Keratinocyte (primary cell): ENCODE measurements around the gene EFNB2.

Experiments
- CTCF ChIP-seq, 3 experiments: IDR thresholded peaks in 1 of 3; conservative IDR thresholded peaks in 1 of 3; optimal IDR thresholded peaks in 1 of 3; 2 replicates in 2 of 3; 3 replicates in 1 of 3; pipeline versions ENCODE3 to v1.5.1; 2011; ENCODE audit warnings: low read length in 3 of 3, mild to moderate bottlenecking in 3 of 3, moderate library complexity in 2 of 3, control low read depth in 1 of 3, inconsistent platforms in 1 of 3; ENCODE audit not compliant: insufficient read depth in 2 of 3; ENCODE audit errors: extremely low read depth in 1 of 3
- EZH2 ChIP-seq: IDR thresholded peaks from one replicate; pipeline ENCODE4 v1.6.1; 2012; ENCODE audit warnings: inconsistent platforms, mild to moderate bottlenecking, low read length, moderate library complexity

GRCh38 chr13:106513025-106513983 lies 22.2 kb downstream of the EFNB2 start:
- TF ChIP-seq CTCF (optimal IDR thresholded peaks at IDR 0.05 in 1 of 3, IDR thresholded peaks at IDR 0.05 in 1 of 3, conservative IDR thresholded peaks at IDR 0.05 in 1 of 3; ENCODE audit: extremely low read depth in 1 of 3, insufficient read depth in 2 of 3, low read length in 3 of 3) (no peak), EZH2 (no peak)
